HG03045 (cell line): ENCODE measurements around the gene XBP1.
"Not testable (repeated sequence)": the region's sequence is repeated elsewhere in the genome, so short reads cannot be mapped to it uniquely, and the experiment has no call there.

Experiments used
- ATAC-seq: cut with Tn5 transposase; IDR thresholded peaks from one replicate; pipeline ENCODE4 v1.9.1; 2021; ENCODE audit warnings: mild to moderate bottlenecking, moderate library complexity; ENCODE audit not compliant: unreplicated experiment

Gene XBP1

GRCh38 chr22:28819253-28820096 is 19.1 kb upstream of the XBP1 start:
- peak; percentile 45 for ATAC-seq

GRCh38 chr22:28817919-28818859 is 17.8 kb upstream of the XBP1 start:
- no peak for ATAC-seq

GRCh38 chr22:28817064-28817463 is 16.7 kb upstream of the XBP1 start:
- ATAC-seq, result no peak

- no peak for ATAC-seq
Observed at GRCh38 chr22:28815729-28816128, 15.4 kb upstream of the XBP1 start.

GRCh38 chr22:28815111-28815510 is 14.7 kb upstream of the XBP1 start:
- no peak for ATAC-seq

- no peak for ATAC-seq
Observed at GRCh38 chr22:28813772-28814518, 13.6 kb upstream of the XBP1 start.

- no peak for ATAC-seq
Observed at GRCh38 chr22:28812516-28812915, 12.1 kb upstream of the XBP1 start.

- no peak for ATAC-seq
Observed at GRCh38 chr22:28810821-28811491, 10.6 kb upstream of the XBP1 start.

GRCh38 chr22:28808716-28809355 is 8.5 kb upstream of the XBP1 start:
- no peak for ATAC-seq

- not testable (repeated sequence) for ATAC-seq
Observed at GRCh38 chr22:28805426-28805825, 5.1 kb upstream of the XBP1 start.

- no peak for ATAC-seq
Observed at GRCh38 chr22:28802595-28803123, 2.3 kb upstream of the XBP1 start.

GRCh38 chr22:28801845-28802594 is 1.7 kb upstream of the XBP1 start:
- no peak for ATAC-seq

GRCh38 chr22:28799606-28800307 is 612 bp downstream of the XBP1 start:
- ATAC-seq, result peak; percentile 23

GRCh38 chr22:28798810-28799605 is 1.4 kb downstream of the XBP1 start:
- ATAC-seq, result no peak

- no peak for ATAC-seq
Observed at GRCh38 chr22:28795932-28796856, 4.2 kb downstream of the XBP1 start.

- ATAC-seq, result no peak
Observed at GRCh38 chr22:28795071-28795693, 5.2 kb downstream of the XBP1 start.
